Measurements from ENCODE around the gene RBMXL3. TPM values are rescaled to one million over a fixed set of nuclear protein-coding genes. Genes with fewer than 3 reads are reported as not detected.
"Not testable (repeated sequence)": the region's sequence is repeated elsewhere in the genome, so short reads cannot be mapped to it uniquely, and the experiment has no call there.

Gene RBMXL3
- not detected for total RNA-seq
- long read RNA-seq, result 0 reads

- no peak for DNase-seq
- no peak for ATAC-seq
- intact Hi-C loops (cut with DNase I, micrococcal nuclease), result no loop called here
Measured at GRCh38 chrX:115189110-115189509, at the start of gene RBMXL3. Gene RBMXL3 (plus strand): TSS chrX:115189410. CDS start chrX:115189442, 32 bp downstream.

GRCh38 chrX:115142057-115142456 is 47.2 kb upstream of the RBMXL3 start:
- DNase-seq, result no peak
- no peak for ATAC-seq
- intact Hi-C loops (cut with DNase I, micrococcal nuclease), result no loop called here

GRCh38 chrX:115147220-115147619 is 42.0 kb upstream of the RBMXL3 start:
- intact Hi-C loops (cut with DNase I, micrococcal nuclease), result no loop called here
- DNase-seq, result no peak
- no peak for ATAC-seq

- ATAC-seq (no peak), DNase-seq (no peak)
- intact Hi-C loops (cut with DNase I, micrococcal nuclease), result no loop called here
Measured at GRCh38 chrX:115173181-115173580, 16.0 kb upstream of the RBMXL3 start.

GRCh38 chrX:115174548-115174947 is 14.7 kb upstream of the RBMXL3 start:
- DNase-seq (no peak), ATAC-seq (no peak)
- intact Hi-C loops (cut with DNase I, micrococcal nuclease), result no loop called here

GRCh38 chrX:115177932-115178331 is 11.3 kb upstream of the RBMXL3 start:
- no peak for DNase-seq
- intact Hi-C loops (cut with DNase I, micrococcal nuclease), result no loop called here
- no peak for ATAC-seq

GRCh38 chrX:115178473-115178872 is 10.7 kb upstream of the RBMXL3 start:
- DNase-seq (no peak), ATAC-seq (no peak)
- intact Hi-C loops (cut with DNase I, micrococcal nuclease), result no loop called here

GRCh38 chrX:115183980-115184379 is 5.2 kb upstream of the RBMXL3 start:
- intact Hi-C loops (cut with DNase I, micrococcal nuclease), result no loop called here
- DNase-seq (no peak), ATAC-seq (no peak)

- DNase-seq (no peak), ATAC-seq (no peak)
- intact Hi-C loops (cut with DNase I, micrococcal nuclease), result no loop called here
Measured at GRCh38 chrX:115189646-115190635, 731 bp downstream of the RBMXL3 start.

- intact Hi-C loops (cut with DNase I, micrococcal nuclease), result no loop called here
Measured at GRCh38 chrX:115190636-115191489, 1.7 kb downstream of the RBMXL3 start.

GRCh38 chrX:115191490-115192243 is 2.5 kb downstream of the RBMXL3 start:
- ATAC-seq, result no peak
- intact Hi-C loops (cut with DNase I, micrococcal nuclease), result no loop called here
- no peak for DNase-seq

More at GRCh38 chrX:115190636-115191489, 1.7 kb downstream of the RBMXL3 start:
- no peak for ATAC-seq
- no peak for DNase-seq

GRCh38 chrX:115192244-115192700 is 3.1 kb downstream of the RBMXL3 start:
- ATAC-seq (no peak), DNase-seq (no peak)
- intact Hi-C loops (cut with DNase I, micrococcal nuclease), result no loop called here

GRCh38 chrX:115204040-115204439 is 14.8 kb downstream of the RBMXL3 start:
- DNase-seq, result no peak
- intact Hi-C loops (cut with DNase I, micrococcal nuclease), result no loop called here
- no peak for ATAC-seq

- ATAC-seq; intact Hi-C loops (cut with DNase I, micrococcal nuclease); DNase-seq: not testable (repeated sequence)
Measured at GRCh38 chrX:115209547-115209946, 20.3 kb downstream of the RBMXL3 start.

GRCh38 chrX:115214151-115214550 is 24.9 kb downstream of the RBMXL3 start:
- intact Hi-C loops (cut with DNase I, micrococcal nuclease), result no loop called here
- ATAC-seq (no peak), DNase-seq (no peak)

GRCh38 chrX:115214605-115215004 is 25.4 kb downstream of the RBMXL3 start:
- ATAC-seq (no peak), DNase-seq (no peak)
- intact Hi-C loops (cut with DNase I, micrococcal nuclease), result no loop called here

- DNase-seq; ATAC-seq; intact Hi-C loops (cut with DNase I, micrococcal nuclease): not testable (repeated sequence)
Measured at GRCh38 chrX:115217346-115217745, 28.1 kb downstream of the RBMXL3 start.

GRCh38 chrX:115226929-115227328 is 37.7 kb downstream of the RBMXL3 start:
- DNase-seq, result no peak
- intact Hi-C loops (cut with DNase I, micrococcal nuclease), result no loop called here
- ATAC-seq, result no peak
